WTC11 (cell line): Measurements from ENCODE around the gene HMGCL. TPM values are rescaled to one million over a fixed set of nuclear protein-coding genes. Genes with fewer than 3 reads are reported as not detected.
A peak's percentile ranks its signal among the peaks of the same experiment; 100 is the strongest.

Experiments
- ESRRA ChIP-seq: sonication (generic); formaldehyde crosslinking; IDR thresholded peaks from 2 replicates; pipeline ENCODE4 v1.8.1; 2022; ENCODE audit warnings: mild to moderate bottlenecking, missing genetic modification reagents, borderline replicate concordance
- FOXP1 ChIP-seq: sonication (generic); formaldehyde crosslinking; IDR thresholded peaks from 2 replicates; pipeline ENCODE4 v1.8.0; 2022; ENCODE audit warnings: missing genetic modification reagents, mild to moderate bottlenecking, moderate library complexity, borderline replicate concordance
- GTF2I ChIP-seq: fragments of 250-450 bp; sonication (Bioruptor Pico); conservative IDR thresholded peaks from 2 replicates; pipeline ENCODE4 v1.4.0; 2021; ENCODE audit warnings: mild to moderate bottlenecking
- HMGA2 ChIP-seq: fragments of 250-450 bp; sonication (Bioruptor Pico); IDR thresholded peaks from 2 replicates; pipeline ENCODE4 v1.4.0; 2021; ENCODE audit warnings: mild to moderate bottlenecking, moderate library complexity
- IRF2 ChIP-seq: sonication (generic); formaldehyde crosslinking; IDR thresholded peaks from 2 replicates; pipeline ENCODE4 v1.8.0; 2022; ENCODE audit warnings: low read depth, missing genetic modification reagents, borderline replicate concordance
- NFE2L1 ChIP-seq: sonication (generic); formaldehyde crosslinking; IDR thresholded peaks from 2 replicates; pipeline ENCODE4 v1.8.1; 2023; ENCODE audit warnings: missing genetic modification reagents
- NR1H2 ChIP-seq: sonication (generic); formaldehyde crosslinking; IDR thresholded peaks from 2 replicates; pipeline ENCODE4 v1.9.0; 2021; ENCODE audit warnings: mild to moderate bottlenecking, moderate library complexity, missing genetic modification reagents
- NR3C1 ChIP-seq: sonication (generic); formaldehyde crosslinking; conservative IDR thresholded peaks from 2 replicates; pipeline ENCODE4 v1.8.1; 2023; ENCODE audit warnings: low read depth, mild to moderate bottlenecking, missing genetic modification reagents
- OVOL2 ChIP-seq: fragments of 250-450 bp; sonication (Bioruptor Pico); IDR thresholded peaks from 2 replicates; pipeline ENCODE4 v1.9.0; 2021; ENCODE audit warnings: mild to moderate bottlenecking, borderline replicate concordance
- RELA ChIP-seq: sonication (generic); formaldehyde crosslinking; IDR thresholded peaks from 2 replicates; pipeline ENCODE4 v1.8.1; 2022; ENCODE audit warnings: missing genetic modification reagents, mild to moderate bottlenecking, borderline replicate concordance
- RORB ChIP-seq: fragments of 250-450 bp; sonication (Bioruptor Pico); IDR thresholded peaks from 2 replicates; pipeline ENCODE4 v1.9.0; 2021; ENCODE audit warnings: mild to moderate bottlenecking
- SMAD3 ChIP-seq: sonication (generic); formaldehyde crosslinking; IDR thresholded peaks from 2 replicates; pipeline ENCODE4 v1.8.0; 2022; ENCODE audit warnings: missing genetic modification reagents, mild to moderate bottlenecking, borderline replicate concordance
- ZNF423 ChIP-seq: fragments of 250-450 bp; sonication (Bioruptor Pico); IDR thresholded peaks from 2 replicates; pipeline ENCODE4 v2.1.2; 2022; ENCODE audit warnings: mild to moderate bottlenecking, moderate library complexity
- ZNF671 ChIP-seq: fragments of 250-450 bp; sonication (Bioruptor Pico); IDR thresholded peaks from 2 replicates; pipeline ENCODE4 v1.8.0; 2021; ENCODE audit warnings: mild to moderate bottlenecking
- total RNA-seq: library from RNA; stranded (reverse); gene quantifications from 3 replicates; pipeline ENCODE4 v1.2.3, GENCODE V29; 2021
- TF ChIP-seq, protein P1 (sequence below): sonication (generic); formaldehyde crosslinking; IDR thresholded peaks from 2 replicates; pipeline ENCODE4 v1.8.1; 2023; ENCODE audit warnings: mild to moderate bottlenecking, missing genetic modification reagents
- TF ChIP-seq, protein P2 (sequence below): fragments of 250-450 bp; sonication (Bioruptor Pico); IDR thresholded peaks from 2 replicates; pipeline ENCODE4 v2.1.2; 2022; ENCODE audit warnings: mild to moderate bottlenecking, moderate library complexity
- TF ChIP-seq, protein P3 (sequence below): fragments of 250-450 bp; sonication (Bioruptor Pico); IDR thresholded peaks from 2 replicates; pipeline ENCODE4 v1.8.0; 2021; ENCODE audit warnings: mild to moderate bottlenecking
- TF ChIP-seq, protein P4 (sequence below): fragments of 200-600 bp; IDR thresholded peaks from 2 replicates; pipeline ENCODE4 v1.8.0; 2022; ENCODE audit warnings: antibody characterized with exemption
- TF ChIP-seq, protein P5 (sequence below): sonication (generic); formaldehyde crosslinking; IDR thresholded peaks from 2 replicates; pipeline ENCODE4 v1.8.1; 2023; ENCODE audit warnings: mild to moderate bottlenecking, moderate library complexity, missing genetic modification reagents
- TF ChIP-seq, protein P6 (sequence below): fragments of 250-450 bp; sonication (Bioruptor Pico); IDR thresholded peaks from 2 replicates; pipeline ENCODE4 v1.9.0; 2021; ENCODE audit warnings: moderate library complexity, mild to moderate bottlenecking, inconsistent platforms, borderline replicate concordance
- TF ChIP-seq, protein P7 (sequence below): sonication (generic); formaldehyde crosslinking; IDR thresholded peaks from 2 replicates; pipeline ENCODE4 v1.8.1; 2022; ENCODE audit warnings: low read depth, mild to moderate bottlenecking, moderate library complexity, missing genetic modification reagents, borderline replicate concordance
- TF ChIP-seq, protein P8 (sequence below): sonication (generic); formaldehyde crosslinking; IDR thresholded peaks from 2 replicates; pipeline ENCODE4 v1.8.0; 2022; ENCODE audit warnings: mild to moderate bottlenecking, missing genetic modification reagents
- TF ChIP-seq, protein P9 (sequence below): sonication (generic); formaldehyde crosslinking; IDR thresholded peaks from 2 replicates; pipeline ENCODE4 v1.8.1; 2023; ENCODE audit warnings: mild to moderate bottlenecking, missing genetic modification reagents
- TF ChIP-seq, protein P10 (sequence below): sonication (generic); formaldehyde crosslinking; IDR thresholded peaks from 2 replicates; pipeline ENCODE4 v1.8.1; 2022; ENCODE audit warnings: missing genetic modification reagents, borderline replicate concordance

HMGCL gene
- total RNA-seq, 1 experiment from 2014 or later, result 22.7 TPM

DNA sequence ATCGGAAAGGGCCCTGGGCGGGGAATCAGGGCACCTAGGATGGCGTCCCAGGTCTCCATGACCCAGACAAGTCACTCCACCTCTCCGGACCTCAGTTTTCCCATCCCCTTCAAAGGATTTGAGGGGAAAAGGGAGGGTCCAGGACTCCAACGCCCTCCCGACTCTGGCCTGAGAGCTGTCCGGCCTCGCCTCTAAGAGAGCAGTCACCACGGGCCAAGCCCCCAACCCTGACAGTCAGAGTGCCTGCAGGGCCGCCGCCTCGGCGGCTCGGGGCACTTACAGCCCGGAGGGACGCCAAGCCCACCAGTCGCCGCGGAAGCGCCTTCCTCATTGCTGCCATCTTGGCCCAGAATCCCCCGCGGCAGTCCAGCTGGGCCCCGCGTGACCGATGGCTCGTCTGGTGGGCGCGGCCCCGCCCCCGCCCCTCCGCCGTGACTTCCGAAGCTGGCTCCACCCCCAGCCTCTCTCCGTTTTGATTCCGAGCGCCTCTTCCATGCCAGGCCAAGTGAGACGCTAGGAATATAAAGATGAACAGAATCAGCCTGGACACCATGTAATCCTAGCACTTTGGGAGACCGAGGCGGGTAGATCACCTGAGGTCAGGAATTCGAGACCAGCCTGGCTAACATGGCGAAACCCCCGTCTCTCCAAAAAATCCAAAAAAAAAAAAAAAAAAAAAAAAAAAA lies at the start of gene HMGCL (continued):
- TF ChIP-seq, protein P1, sequence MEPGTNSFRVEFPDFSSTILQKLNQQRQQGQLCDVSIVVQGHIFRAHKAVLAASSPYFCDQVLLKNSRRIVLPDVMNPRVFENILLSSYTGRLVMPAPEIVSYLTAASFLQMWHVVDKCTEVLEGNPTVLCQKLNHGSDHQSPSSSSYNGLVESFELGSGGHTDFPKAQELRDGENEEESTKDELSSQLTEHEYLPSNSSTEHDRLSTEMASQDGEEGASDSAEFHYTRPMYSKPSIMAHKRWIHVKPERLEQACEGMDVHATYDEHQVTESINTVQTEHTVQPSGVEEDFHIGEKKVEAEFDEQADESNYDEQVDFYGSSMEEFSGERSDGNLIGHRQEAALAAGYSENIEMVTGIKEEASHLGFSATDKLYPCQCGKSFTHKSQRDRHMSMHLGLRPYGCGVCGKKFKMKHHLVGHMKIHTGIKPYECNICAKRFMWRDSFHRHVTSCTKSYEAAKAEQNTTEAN (CRISPR knock-in tag), result 0 out of 2 replicates have a peak, but pooled peaks have one; percentile 55
- TF ChIP-seq IRF2 (CRISPR knock-in tag) (no peak), RELA (no peak; the same call in 1 of the 2 replicates), NR3C1 (CRISPR knock-in tag) (no peak), GTF2I (CRISPR knock-in tag) (no peak), RORB (CRISPR knock-in tag) (no peak), ZNF671 (CRISPR knock-in tag) (no peak), ESRRA (0 out of 2 replicates have a peak, but pooled peaks have one; percentile 72), ZNF423 (no peak), OVOL2 (no peak), FOXP1 (CRISPR knock-in tag) (peak; percentile 41; the same call in 1 of the 2 replicates), HMGA2 (CRISPR knock-in tag) (no peak), NR1H2 (no peak), SMAD3 (0 out of 2 replicates have a peak, but pooled peaks have one; percentile 47), NFE2L1 (CRISPR knock-in tag) (no peak)
- TF ChIP-seq, protein P2, sequence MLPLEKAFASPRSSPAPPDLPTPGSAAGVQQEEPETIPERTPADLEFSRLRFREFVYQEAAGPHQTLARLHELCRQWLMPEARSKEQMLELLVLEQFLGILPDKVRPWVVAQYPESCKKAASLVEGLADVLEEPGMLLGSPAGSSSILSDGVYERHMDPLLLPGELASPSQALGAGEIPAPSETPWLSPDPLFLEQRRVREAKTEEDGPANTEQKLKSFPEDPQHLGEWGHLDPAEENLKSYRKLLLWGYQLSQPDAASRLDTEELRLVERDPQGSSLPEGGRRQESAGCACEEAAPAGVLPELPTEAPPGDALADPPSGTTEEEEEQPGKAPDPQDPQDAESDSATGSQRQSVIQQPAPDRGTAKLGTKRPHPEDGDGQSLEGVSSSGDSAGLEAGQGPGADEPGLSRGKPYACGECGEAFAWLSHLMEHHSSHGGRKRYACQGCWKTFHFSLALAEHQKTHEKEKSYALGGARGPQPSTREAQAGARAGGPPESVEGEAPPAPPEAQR (CRISPR knock-in tag), result no peak
- TF ChIP-seq, protein P3, sequence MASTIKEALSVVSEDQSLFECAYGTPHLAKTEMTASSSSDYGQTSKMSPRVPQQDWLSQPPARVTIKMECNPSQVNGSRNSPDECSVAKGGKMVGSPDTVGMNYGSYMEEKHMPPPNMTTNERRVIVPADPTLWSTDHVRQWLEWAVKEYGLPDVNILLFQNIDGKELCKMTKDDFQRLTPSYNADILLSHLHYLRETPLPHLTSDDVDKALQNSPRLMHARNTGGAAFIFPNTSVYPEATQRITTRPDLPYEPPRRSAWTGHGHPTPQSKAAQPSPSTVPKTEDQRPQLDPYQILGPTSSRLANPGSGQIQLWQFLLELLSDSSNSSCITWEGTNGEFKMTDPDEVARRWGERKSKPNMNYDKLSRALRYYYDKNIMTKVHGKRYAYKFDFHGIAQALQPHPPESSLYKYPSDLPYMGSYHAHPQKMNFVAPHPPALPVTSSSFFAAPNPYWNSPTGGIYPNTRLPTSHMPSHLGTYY (CRISPR knock-in tag), result no peak
- TF ChIP-seq, protein P4, sequence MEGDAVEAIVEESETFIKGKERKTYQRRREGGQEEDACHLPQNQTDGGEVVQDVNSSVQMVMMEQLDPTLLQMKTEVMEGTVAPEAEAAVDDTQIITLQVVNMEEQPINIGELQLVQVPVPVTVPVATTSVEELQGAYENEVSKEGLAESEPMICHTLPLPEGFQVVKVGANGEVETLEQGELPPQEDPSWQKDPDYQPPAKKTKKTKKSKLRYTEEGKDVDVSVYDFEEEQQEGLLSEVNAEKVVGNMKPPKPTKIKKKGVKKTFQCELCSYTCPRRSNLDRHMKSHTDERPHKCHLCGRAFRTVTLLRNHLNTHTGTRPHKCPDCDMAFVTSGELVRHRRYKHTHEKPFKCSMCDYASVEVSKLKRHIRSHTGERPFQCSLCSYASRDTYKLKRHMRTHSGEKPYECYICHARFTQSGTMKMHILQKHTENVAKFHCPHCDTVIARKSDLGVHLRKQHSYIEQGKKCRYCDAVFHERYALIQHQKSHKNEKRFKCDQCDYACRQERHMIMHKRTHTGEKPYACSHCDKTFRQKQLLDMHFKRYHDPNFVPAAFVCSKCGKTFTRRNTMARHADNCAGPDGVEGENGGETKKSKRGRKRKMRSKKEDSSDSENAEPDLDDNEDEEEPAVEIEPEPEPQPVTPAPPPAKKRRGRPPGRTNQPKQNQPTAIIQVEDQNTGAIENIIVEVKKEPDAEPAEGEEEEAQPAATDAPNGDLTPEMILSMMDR, result no peak
- TF ChIP-seq, protein P5, sequence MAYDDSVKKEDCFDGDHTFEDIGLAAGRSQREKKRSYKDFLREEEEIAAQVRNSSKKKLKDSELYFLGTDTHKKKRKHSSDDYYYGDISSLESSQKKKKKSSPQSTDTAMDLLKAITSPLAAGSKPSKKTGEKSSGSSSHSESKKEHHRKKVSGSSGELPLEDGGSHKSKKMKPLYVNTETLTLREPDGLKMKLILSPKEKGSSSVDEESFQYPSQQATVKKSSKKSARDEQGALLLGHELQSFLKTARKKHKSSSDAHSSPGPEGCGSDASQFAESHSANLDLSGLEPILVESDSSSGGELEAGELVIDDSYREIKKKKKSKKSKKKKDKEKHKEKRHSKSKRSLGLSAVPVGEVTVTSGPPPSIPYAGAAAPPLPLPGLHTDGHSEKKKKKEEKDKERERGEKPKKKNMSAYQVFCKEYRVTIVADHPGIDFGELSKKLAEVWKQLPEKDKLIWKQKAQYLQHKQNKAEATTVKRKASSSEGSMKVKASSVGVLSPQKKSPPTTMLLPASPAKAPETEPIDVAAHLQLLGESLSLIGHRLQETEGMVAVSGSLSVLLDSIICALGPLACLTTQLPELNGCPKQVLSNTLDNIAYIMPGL (CRISPR knock-in tag), result peak; percentile 83
- TF ChIP-seq, protein P6, sequence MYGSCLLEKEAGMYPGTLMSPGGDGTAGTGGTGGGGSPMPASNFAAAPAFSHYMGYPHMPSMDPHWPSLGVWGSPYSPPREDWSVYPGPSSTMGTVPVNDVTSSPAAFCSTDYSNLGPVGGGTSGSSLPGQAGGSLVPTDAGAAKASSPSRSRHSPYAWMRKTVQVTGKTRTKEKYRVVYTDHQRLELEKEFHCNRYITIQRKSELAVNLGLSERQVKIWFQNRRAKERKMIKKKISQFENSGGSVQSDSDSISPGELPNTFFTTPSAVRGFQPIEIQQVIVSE (CRISPR knock-in tag), result no peak
- TF ChIP-seq, protein P7, sequence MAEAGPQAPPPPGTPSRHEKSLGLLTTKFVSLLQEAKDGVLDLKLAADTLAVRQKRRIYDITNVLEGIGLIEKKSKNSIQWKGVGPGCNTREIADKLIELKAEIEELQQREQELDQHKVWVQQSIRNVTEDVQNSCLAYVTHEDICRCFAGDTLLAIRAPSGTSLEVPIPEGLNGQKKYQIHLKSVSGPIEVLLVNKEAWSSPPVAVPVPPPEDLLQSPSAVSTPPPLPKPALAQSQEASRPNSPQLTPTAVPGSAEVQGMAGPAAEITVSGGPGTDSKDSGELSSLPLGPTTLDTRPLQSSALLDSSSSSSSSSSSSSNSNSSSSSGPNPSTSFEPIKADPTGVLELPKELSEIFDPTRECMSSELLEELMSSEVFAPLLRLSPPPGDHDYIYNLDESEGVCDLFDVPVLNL (CRISPR knock-in tag), result no peak
- TF ChIP-seq, protein P8, sequence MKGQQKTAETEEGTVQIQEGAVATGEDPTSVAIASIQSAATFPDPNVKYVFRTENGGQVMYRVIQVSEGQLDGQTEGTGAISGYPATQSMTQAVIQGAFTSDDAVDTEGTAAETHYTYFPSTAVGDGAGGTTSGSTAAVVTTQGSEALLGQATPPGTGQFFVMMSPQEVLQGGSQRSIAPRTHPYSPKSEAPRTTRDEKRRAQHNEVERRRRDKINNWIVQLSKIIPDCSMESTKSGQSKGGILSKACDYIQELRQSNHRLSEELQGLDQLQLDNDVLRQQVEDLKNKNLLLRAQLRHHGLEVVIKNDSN (CRISPR knock-in tag), result peak; percentile 94
- TF ChIP-seq, protein P9, sequence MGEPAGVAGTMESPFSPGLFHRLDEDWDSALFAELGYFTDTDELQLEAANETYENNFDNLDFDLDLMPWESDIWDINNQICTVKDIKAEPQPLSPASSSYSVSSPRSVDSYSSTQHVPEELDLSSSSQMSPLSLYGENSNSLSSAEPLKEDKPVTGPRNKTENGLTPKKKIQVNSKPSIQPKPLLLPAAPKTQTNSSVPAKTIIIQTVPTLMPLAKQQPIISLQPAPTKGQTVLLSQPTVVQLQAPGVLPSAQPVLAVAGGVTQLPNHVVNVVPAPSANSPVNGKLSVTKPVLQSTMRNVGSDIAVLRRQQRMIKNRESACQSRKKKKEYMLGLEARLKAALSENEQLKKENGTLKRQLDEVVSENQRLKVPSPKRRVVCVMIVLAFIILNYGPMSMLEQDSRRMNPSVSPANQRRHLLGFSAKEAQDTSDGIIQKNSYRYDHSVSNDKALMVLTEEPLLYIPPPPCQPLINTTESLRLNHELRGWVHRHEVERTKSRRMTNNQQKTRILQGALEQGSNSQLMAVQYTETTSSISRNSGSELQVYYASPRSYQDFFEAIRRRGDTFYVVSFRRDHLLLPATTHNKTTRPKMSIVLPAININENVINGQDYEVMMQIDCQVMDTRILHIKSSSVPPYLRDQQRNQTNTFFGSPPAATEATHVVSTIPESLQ, result no peak
- TF ChIP-seq, protein P10, sequence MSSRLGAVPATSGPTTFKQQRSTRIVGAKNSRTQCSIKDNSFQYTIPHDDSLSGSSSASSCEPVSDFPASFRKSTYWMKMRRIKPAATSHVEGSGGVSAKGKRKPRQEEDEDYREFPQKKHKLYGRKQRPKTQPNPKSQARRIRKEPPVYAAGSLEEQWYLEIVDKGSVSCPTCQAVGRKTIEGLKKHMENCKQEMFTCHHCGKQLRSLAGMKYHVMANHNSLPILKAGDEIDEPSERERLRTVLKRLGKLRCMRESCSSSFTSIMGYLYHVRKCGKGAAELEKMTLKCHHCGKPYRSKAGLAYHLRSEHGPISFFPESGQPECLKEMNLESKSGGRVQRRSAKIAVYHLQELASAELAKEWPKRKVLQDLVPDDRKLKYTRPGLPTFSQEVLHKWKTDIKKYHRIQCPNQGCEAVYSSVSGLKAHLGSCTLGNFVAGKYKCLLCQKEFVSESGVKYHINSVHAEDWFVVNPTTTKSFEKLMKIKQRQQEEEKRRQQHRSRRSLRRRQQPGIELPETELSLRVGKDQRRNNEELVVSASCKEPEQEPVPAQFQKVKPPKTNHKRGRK (CRISPR knock-in tag), result no peak
